Calu3 (cell line): ENCODE measurements around the gene BBLN. TPM values are rescaled to one million over a fixed set of nuclear protein-coding genes. Genes with fewer than 3 reads are reported as not detected.

Source experiments
- BruUV-seq: library from RNA; stranded (reverse); fragments of 400-500 nt; replicated peaks from 2 replicates; lab custom pipeline; 2021; lab: Mats Ljungman, UMichigan
- CTCF ChIA-PET: fragments of 300-600 bp; sonication (Branson Sonifier 250); formaldehyde crosslinking; loops from one replicate; lab custom pipeline; 2022; ENCODE audit warnings: antibody characterized with exemption; lab: Charles Lee
- DNase-seq: peaks from one replicate; pipeline ENCODE4 v3.0.0; 2022
- H3K27ac Mint-ChIP-seq: one replicate; pipeline ENCODE4 v1.8.0; 2022; ENCODE audit warnings: mixed read lengths; ENCODE audit not compliant: unreplicated experiment
- H3K27me3 Mint-ChIP-seq: one replicate; pipeline ENCODE4 v1.8.0; 2022; ENCODE audit warnings: mixed read lengths; ENCODE audit not compliant: unreplicated experiment
- H3K36me3 Mint-ChIP-seq: one replicate; pipeline ENCODE4 v1.8.0; 2022; ENCODE audit warnings: mild to moderate bottlenecking, moderate library complexity, mixed read lengths; ENCODE audit not compliant: insufficient read depth, unreplicated experiment
- H3K4me1 Mint-ChIP-seq: one replicate; pipeline ENCODE4 v1.8.0; 2022; ENCODE audit warnings: mild to moderate bottlenecking, low read depth, mixed read lengths; ENCODE audit not compliant: unreplicated experiment
- H3K4me3 Mint-ChIP-seq: one replicate; pipeline ENCODE4 v1.8.0; 2022; ENCODE audit warnings: mild to moderate bottlenecking, low read depth, moderate library complexity, mixed read lengths; ENCODE audit not compliant: unreplicated experiment
- H3K9me3 Mint-ChIP-seq: one replicate; pipeline ENCODE4 v1.8.0; 2022; ENCODE audit warnings: low read depth, mixed read lengths; ENCODE audit not compliant: unreplicated experiment
- intact Hi-C: fragments of 100-400 bp; cut with micrococcal nuclease; formaldehyde crosslinking; loops from one replicate; pipeline ENCODE4 v1.10.0; 2022; ENCODE audit not compliant: unreplicated experiment
- total RNA-seq: library from RNA; stranded (reverse); gene quantifications from 2 replicates; pipeline ENCODE4 v1.2.3, GENCODE V29; 2022
- TF ChIP-seq, protein P1 (sequence below): fragments of 200-600 bp; IDR thresholded peaks from one replicate; pipeline ENCODE4 v1.8.0; 2022; ENCODE audit warnings: antibody characterized with exemption; ENCODE audit not compliant: unreplicated experiment

The BBLN gene
- total RNA-seq, 1 experiment from 2014 or later: 82.3 TPM

DNA sequence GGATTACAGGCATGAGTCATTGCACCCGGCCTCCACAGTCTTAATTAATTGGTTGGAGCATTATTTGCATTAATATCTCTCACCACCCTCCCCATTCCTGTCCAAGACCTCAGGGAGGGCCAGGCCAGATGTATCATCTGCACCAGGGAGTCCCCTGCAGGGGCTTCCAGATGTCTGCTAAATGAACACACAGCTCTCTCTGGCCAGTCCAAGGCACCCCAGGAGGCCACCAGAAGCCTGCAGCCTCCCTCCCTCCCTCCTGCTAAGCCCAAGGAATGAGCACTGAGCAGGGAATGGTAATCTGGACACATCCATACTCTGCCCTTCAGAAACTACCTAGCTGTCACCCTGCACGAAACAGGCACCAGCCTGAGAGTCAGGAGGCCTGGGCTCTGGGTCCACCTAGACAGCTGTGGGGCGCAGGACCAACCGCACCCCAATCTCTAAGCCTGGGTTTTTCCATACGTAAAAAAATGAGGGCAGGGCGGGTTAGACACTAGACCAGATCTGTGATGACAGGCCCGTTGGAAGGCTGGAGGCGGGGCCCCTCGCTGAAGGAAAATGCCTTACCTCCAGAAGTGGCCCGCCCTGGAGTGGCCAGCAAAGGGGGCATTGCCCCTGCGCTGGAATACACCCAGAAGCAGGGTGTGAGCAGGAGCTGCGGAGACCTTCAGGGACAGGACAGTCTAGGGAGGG lies 23.0 kb downstream of the BBLN start:
- H3K9me3 Mint-ChIP-seq: no peaks in the 10 kb centered on the region
- no peaks in the 10 kb centered on the region for H3K4me1 Mint-ChIP-seq
- TF ChIP-seq, protein P1, sequence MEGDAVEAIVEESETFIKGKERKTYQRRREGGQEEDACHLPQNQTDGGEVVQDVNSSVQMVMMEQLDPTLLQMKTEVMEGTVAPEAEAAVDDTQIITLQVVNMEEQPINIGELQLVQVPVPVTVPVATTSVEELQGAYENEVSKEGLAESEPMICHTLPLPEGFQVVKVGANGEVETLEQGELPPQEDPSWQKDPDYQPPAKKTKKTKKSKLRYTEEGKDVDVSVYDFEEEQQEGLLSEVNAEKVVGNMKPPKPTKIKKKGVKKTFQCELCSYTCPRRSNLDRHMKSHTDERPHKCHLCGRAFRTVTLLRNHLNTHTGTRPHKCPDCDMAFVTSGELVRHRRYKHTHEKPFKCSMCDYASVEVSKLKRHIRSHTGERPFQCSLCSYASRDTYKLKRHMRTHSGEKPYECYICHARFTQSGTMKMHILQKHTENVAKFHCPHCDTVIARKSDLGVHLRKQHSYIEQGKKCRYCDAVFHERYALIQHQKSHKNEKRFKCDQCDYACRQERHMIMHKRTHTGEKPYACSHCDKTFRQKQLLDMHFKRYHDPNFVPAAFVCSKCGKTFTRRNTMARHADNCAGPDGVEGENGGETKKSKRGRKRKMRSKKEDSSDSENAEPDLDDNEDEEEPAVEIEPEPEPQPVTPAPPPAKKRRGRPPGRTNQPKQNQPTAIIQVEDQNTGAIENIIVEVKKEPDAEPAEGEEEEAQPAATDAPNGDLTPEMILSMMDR: no peak
- no peaks in the 10 kb centered on the region for H3K27me3 Mint-ChIP-seq
- H3K4me3 Mint-ChIP-seq: no peak overlapping the region
- BruUV-seq: no TSS peak
- peaks cover 19% of the 10 kb centered on the region for H3K36me3 Mint-ChIP-seq
- no peak for DNase-seq
- H3K27ac Mint-ChIP-seq: no peak overlapping the region
- CTCF ChIA-PET: interaction anchor here (1.2 kb wide), 1 partner anchor 10 kb away, joined by 3 read pairs; no protein-coding TSS in a partner anchor
- intact Hi-C loops: no loop called here

DNA sequence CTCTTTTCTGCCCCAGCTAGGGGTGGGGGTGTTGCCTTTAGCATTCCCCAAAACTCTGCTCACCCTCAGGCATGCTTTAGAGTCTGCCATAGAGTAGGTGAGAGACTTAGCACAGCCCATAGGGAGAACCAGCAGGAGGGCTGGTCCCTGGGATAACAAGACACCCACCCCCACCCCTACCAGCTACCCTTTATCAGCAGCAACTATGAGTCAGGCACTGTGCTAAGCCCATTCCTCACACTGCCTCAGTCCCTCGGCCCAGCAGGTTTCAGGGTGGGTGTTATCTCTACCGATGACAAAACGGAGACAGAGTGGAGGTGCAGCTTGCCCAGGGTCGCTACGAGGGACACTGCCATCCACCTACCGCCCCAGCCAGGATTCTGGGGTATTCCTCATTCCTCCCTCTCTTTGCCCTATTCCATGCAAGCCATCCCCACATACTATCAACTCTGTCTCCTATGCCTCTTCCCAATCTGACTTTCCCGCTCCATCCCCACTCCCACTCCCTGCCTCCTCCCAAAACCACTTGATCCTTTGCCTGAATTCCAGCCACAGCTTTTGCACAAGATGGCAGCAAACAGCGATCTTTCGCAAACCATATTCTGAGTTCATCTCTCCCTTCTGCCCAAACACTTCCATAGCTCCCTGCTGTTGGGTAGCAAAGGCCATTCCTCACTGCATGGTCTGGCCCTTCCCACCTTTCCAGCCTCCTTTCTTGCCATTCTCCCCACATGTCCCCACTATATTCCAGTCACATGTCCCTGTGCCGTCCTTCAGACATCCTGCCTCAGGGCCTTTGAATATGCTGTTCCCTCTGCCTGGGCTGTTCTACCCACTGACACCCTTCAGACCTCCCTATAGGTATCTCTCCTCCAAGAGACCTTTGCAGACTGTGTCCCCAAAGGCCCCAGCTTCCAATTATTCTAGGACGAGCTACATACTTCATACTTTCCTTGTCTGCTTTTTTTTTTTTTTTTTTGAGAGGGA lies 26.2 kb downstream of the BBLN start:
- no peaks in the 10 kb centered on the region for H3K4me1 Mint-ChIP-seq
- DNase-seq: no peak
- no peak overlapping the region for H3K27ac Mint-ChIP-seq
- no peaks in the 10 kb centered on the region for H3K27me3 Mint-ChIP-seq
- no peaks in the 10 kb centered on the region for H3K9me3 Mint-ChIP-seq
- no peak overlapping the region for H3K4me3 Mint-ChIP-seq
- peaks cover 34% of the 10 kb centered on the region for H3K36me3 Mint-ChIP-seq
- no TSS peak for BruUV-seq
- intact Hi-C loops: no loop called here
- TF ChIP-seq, protein P1: no peak
- CTCF ChIA-PET: no interaction called here

DNA sequence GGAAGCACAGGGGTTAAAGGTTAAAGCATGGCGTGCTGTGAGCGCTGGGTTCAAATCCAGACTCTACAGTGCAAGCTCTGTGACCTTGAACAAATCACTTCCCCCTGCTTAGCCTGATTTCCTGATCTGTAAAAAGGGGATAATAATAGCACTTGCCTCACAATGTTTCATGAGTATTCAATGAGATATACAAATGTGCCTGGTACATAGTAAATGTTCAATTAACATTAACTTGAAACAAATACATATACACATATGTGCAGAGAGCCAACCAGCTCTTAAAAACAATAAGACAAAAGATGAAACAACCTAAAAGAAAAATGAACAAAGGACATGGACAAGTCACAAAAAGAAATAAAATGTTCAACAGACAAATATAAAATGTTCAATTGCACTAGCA lies 27.3 kb downstream of the BBLN start:
- TF ChIP-seq, protein P1: no peak
- no peaks in the 10 kb centered on the region for H3K27me3 Mint-ChIP-seq
- no peaks in the 10 kb centered on the region for H3K9me3 Mint-ChIP-seq
- no TSS peak for BruUV-seq
- H3K4me1 Mint-ChIP-seq: no peaks in the 10 kb centered on the region
- H3K4me3 Mint-ChIP-seq: no peak overlapping the region
- CTCF ChIA-PET: interaction anchor here (0.5 kb wide), 1 partner anchor 280 kb away, joined by 3 read pairs; no protein-coding TSS in a partner anchor
- H3K36me3 Mint-ChIP-seq: peaks cover 45% of the 10 kb centered on the region
- no peak overlapping the region for H3K27ac Mint-ChIP-seq
- intact Hi-C loops: no loop called here
- DNase-seq: no peak

DNA sequence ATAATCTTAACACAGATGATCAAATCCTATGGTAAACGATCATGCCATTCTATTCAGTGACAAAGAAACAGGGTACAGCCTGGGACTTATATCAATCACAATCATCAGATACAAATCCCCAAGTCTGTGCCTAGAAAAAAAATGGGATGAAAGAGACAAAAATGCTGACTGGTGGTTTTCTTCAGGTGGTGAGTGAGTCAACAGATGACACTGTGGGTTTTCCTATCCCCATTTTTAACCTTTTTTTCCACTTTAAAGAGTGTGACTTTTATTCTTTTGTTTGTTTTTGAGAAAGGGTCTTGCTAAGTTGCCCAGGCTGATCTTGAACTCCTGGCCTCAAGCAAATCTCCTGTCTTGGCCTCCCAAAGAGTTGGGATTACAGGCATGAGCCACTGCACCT lies 28.1 kb downstream of the BBLN start:
- TSS peak; percentile 25 for BruUV-seq
- Mint-ChIP-seq H3K36me3 (peaks cover 53% of the 10 kb centered on the region), H3K4me1 (no peaks in the 10 kb centered on the region), H3K27me3 (no peaks in the 10 kb centered on the region), H3K27ac (no peak overlapping the region), H3K4me3 (no peak overlapping the region), H3K9me3 (no peaks in the 10 kb centered on the region)
- intact Hi-C loops: no loop called here
- CTCF ChIA-PET: interaction anchor here (0.7 kb wide), 1 partner anchor 88 kb away, joined by 3 read pairs; the partner anchor contains the start of genes GOLGA2 and SWI5
- no peak for DNase-seq
- TF ChIP-seq, protein P1: no peak
